Measurements from ENCODE around the gene ARHGAP42.

DNA sequence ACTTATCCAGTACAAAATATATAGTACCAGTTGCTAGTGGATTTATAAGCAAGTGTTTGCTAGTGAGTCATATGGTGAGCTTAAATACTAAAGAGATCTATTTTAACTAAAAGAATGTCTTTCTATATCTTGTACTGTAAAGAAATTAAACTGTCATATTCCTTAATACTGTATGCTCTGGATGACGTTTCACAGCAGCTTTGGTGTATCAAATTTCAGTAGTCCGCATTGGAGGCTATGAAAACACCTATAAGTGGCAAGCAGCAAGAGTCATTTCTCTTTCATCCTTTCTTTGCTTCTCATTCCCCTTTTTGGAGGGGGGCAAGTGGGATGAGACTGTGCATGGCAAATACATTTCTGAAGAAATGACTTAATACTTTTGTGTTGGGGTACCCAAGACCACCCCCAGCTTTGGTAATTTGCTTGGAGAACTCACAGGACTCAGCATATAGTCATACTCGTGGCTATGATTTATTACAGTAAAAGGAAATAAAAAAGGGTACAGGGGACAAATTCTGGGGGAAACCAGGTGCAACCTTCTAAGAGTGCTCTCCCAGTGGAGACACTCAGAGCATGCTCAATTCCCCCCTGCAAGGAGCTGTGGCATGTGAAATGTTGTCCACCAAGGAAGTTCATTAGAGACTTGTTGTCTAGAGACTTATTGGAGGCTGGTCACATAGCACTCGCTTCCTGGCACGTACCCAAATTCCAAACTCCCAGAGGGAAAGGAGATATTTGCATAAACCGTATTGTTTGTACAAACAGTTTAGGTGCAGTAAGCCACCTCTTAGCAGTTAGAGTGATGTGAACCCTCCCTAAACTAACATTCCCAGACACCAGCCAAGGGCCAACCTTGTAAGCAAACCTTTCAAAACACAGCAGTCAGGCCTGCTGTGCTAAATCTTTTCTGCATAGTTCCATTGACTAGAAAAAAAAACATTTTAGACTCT, 231.7 kb downstream of the ARHGAP42 start:
- TF ChIP-seq, protein P1, sequence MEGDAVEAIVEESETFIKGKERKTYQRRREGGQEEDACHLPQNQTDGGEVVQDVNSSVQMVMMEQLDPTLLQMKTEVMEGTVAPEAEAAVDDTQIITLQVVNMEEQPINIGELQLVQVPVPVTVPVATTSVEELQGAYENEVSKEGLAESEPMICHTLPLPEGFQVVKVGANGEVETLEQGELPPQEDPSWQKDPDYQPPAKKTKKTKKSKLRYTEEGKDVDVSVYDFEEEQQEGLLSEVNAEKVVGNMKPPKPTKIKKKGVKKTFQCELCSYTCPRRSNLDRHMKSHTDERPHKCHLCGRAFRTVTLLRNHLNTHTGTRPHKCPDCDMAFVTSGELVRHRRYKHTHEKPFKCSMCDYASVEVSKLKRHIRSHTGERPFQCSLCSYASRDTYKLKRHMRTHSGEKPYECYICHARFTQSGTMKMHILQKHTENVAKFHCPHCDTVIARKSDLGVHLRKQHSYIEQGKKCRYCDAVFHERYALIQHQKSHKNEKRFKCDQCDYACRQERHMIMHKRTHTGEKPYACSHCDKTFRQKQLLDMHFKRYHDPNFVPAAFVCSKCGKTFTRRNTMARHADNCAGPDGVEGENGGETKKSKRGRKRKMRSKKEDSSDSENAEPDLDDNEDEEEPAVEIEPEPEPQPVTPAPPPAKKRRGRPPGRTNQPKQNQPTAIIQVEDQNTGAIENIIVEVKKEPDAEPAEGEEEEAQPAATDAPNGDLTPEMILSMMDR (IDR thresholded peaks at IDR 0.05), result no peak
- no peak for TF ChIP-seq POLR2A (IDR thresholded peaks at IDR 0.05)
